DMS153 treated with DMSO at 0.1 percent for 48 hours (cell line): ENCODE results near the gene MMP17.
"Not testable (repeated sequence)": the region's sequence is repeated elsewhere in the genome, so short reads cannot be mapped to it uniquely, and the experiment has no call there.

Source experiments
- DNase-seq: peaks from one replicate; lab custom pipeline; 2025; ENCODE audit not compliant: unreplicated experiment; lab: John Stamatoyannopoulos, UW

Gene MMP17

DNA sequence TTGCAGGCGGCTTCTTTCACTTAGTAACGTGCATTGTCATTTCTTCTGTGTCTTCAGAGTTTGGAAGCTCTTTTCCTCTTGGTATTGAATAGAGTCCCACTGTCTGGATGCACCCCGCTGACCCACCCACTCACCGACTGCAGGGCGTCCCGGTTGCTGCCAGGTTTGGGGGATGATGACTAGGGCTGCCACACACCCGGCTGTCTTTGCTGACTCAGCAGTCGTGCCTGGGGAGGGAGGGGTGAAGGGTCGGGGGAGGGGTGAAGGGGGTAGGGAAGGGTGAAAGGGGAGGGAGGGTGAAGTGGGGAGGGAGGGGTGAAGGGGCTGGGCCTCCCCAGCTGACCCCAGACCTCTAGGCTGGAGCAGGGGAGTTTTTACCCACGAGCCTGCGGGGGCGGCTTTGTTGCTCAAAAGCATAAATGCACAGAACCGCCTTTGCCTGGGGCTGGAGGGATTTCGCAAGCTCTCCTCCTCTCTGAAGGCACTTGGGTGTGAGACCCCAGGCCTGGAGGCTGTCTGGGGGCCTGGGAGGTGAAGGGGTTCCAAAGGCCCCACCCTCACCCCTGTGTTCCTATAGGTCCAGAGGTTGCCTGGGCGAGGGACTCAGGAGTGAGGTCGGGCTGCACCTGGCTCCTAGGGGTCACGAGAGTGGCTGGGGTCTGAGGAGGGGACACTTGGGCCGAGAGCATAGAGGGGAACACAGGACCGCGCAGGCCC, 35.0 kb downstream of the MMP17 start:
- DNase-seq, result no peak

DNA sequence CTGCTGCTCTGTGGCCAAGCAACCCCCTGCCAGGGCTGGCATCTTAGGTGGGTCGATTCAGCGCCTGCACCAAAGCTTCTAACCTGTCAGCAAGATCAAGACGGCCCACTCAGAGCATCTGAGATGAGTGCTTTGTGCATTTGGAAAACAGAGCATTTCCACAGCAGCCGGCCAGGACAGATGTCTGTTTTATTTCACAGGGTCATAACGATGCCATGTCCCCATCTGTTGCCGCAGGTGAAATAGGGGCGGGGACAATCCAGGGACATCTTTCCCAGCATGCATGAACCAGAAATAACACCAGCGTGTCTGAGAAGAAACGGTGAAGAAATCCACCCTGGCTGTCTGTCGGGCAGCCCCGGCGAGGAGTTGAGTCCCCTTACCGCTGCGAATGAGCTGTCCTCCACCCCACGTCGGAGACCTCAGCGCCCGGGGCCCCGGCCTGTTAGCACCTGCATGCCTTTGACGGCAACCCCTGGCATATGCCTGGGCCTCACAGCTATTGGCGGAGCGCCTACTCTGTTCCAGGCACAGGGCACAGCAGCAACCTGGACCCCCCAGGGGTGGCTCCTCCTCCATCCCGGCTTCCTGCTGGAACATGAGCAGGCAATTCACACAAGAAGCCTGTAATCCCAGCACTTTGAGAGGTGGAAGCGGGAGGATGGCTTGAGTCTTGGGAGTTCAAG, 35.7 kb downstream of the MMP17 start:
- DNase-seq, result no peak

DNA sequence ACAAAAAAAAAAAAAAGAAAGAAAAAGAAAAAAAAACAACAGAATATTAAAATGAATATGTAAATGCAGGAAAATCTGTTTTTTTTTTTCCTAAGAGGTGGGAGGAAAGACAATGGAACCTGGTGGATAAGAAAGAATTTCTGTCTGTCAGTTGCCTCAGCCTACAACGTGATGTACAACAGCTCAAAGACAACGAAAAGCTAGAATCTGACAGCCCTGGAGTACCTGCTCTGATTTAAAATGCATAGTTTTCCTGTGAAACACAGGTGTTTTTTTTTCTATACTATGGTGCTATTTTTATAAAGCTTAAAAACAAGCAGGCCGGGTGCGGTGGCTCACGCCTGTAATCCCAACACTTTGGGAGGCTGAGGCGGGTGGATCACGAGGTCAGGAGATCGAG, 36.3 kb downstream of the MMP17 start:
- DNase-seq, result no peak

- DNase-seq, result no peak
Measured at GRCh38 chr12:131865180-131865875, 37.1 kb downstream of the MMP17 start.

- DNase-seq, result no peak
Measured at GRCh38 chr12:131867471-131867870, 39.3 kb downstream of the MMP17 start.

DNA sequence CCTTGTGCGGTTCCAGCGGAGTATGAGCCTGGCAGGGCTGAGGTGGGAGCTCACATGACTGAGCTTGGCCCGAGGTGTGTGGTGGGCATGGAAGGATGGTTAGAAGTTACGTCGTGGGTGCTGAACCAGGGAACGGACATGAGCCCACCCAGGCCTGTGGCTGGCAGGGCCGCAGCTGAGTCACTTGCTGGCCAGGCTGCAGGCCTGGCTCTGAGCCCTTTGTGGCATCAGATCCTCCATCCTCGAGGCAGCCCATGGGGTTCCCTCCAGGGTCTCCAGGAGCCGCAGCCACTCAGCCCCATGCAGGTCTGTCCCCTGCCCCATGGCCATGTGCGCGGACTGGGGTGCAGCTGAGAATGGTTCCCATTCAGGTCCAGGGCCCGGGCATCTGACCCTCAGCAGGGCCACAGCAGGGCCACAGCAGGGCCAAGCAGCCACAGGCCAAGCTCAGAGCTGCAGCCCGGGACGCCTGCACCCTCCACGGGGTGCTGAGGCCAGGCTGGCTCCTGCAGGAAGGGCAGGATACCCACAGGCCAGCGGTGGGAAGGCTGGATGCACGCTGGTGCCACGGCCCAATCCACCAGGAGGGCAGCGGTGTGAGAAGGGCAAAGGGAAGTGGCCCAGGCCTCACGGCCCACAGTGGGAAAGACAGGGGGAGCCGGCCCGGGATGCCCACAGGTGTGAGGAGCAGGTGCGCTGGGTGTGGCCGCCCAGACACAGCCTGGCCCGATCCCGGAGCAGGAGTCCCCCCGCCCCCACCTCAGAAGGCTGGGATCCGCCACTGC, 39.9 kb downstream of the MMP17 start:
- no peak for DNase-seq

DNA sequence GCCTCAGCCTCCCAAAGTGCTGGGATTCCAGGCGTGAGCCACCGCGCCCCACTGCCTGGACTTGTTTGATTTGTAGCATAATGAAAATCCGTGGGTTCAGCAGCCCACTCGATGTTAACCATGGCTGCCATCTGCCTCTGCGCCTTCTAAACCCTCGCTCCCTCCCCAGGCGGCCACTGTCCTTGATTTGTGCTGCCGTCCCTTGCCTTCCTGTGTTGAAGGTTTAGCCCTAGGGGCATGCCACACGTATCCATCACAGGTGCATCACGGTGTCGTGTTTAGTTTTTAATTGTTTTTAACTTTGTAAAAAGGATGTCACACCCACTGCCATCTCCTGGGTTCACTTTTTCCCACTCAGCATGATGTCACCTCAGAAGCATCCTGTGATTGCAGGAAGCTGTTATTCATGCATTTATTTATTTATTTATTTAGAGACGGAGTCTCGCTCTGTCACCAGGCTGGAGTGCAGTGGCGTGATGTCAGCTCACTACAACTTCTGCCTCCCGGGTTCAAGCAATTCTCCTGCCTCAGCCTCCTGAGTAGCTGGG, 41.8 kb downstream of the MMP17 start:
- no peak for DNase-seq

DNA sequence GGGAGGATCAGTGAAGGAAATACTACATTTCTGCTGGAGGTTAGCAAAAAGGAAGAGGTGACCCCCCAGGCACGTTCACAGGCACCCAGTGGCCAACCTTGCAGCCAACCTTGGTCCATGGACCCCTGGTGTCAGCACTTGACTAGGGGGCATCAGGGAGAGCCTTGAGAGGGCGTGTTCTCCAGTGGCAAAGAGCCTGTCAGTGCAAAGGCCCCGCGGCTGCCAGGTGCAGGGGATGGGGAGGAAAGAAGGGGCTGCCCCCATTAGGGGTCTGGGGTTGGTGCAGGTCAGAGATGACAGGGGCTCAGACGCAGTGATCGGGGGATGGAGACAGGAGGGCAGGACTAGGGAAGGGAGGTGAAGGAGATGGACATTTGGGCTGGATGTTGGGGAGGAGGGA, 43.5 kb downstream of the MMP17 start:
- no peak for DNase-seq

DNA sequence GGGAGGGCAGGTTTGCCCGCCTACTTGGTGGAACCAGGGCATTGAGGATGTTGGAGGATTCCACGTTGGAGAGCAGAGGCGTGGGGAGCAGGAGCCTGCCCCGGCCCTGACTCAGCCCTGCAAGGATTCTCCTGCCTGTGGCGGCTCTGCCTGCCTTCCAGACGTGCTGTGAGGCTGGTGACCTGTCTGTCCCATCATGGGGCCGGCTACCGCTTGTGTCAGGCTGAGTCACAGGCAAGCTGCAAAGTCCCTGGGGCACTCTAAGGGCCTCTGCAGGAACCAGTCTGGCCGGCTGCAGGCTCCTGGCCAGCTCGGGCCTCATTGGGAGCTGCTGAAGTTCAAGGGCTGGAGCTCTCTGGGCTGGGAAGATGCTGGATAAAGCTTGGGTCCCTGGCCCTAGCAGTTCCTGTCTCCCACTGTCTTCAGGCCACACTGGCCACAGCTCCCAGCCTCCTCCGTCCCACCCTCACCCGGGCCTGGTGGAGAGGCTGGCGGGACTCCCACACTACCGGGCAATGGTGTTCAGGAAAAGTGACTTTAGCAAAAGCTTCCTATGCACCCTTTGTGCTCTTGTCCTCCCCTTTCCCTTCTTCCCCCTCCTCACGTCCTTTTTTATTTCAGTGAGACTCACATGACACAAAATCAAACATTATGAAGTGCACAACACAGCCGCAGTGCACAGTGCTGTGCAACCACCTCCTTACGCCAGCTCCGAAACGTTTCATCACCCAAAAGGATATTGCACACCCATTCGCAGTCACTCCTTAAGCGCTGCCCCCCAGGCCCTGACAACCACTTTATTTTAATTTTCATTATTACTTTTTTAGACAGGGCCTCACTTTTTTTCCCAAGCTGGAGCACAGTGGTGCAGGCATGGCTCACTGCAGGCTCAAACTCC, 44.2 kb downstream of the MMP17 start:
- DNase-seq, result no peak

GRCh38 chr12:131873293-131873692, 45.1 kb downstream of the MMP17 start:
- DNase-seq, result no peak

DNA sequence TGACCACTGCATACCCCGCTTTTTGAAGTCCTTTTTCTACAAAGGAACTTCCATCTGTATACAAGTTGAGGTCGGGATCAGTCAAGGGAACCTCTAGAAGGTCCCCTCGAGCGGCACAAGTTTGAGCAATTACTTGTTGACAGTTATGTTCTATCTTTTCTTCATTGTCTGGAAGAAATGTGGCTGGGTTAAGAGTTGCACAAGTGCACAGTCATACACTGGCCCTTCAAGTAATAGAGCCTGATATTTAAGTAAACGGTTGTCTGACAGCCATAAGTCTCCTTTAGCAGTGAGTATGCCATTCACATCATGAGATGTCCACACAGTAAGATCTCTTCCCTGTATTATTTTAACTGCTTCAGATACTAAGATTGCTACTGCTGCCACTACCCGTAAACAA, 46.8 kb downstream of the MMP17 start:
- not testable (repeated sequence) for DNase-seq

- not testable (repeated sequence) for DNase-seq
Measured at GRCh38 chr12:131877216-131877615, 49.0 kb downstream of the MMP17 start.

GRCh38 chr12:131878436-131878835, 50.2 kb downstream of the MMP17 start:
- DNase-seq, result not testable (repeated sequence)

DNA sequence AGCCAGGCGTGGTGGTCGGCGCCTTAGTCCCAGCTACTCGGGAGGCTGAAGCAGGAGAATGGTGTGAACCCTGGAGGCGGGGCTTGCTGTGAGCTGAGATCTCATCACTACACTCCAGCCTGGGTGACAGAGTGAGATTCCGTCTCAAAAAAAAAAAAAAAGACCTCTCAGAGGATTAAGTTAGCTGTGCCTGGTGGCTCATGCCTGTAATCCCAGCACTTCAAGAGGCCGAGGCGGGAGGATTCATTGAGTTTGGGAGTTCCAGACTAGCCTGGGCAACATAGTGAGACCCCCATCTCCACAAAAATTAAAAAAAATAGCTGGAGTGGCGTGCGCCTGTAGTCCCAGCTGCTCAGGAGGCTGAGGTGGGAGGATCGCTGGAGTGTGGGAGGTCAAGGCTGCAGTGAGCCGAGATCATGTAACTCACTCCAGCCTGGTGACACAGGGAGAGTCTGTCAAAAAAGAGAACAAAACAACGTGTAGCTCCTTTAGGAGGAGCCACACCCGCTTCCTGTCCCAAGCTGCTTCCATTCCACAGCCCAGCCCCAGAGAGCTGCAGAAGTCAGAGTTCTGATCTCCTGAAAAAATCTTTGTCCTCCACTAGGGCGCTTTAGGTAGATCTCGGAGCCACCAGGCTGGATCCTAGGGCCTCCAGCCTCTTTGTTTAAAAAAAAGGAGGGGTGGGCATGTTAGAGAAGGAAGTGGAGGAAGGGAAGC, 54.8 kb downstream of the MMP17 start:
- DNase-seq, result no peak

DNA sequence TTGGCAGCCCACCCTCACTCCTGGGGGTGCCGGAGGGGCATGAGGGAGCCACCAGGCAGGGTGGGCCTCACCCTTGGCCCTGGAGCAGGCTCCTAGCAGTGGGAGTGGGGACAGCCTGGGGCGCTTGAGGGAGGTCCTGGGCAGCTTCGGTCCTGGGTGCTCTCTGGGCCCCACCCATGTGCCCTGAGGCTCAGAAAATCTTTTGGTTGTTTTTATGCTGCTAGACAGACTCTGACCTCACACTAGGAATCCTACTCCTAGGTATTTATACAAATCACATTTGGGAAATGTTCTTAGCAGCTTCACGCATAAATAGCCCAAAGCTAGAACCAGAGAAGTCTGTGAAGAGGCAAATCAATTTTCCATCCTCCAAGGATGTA, 55.3 kb downstream of the MMP17 start:
- DNase-seq, result no peak

GRCh38 chr12:131885076-131885475, 56.9 kb downstream of the MMP17 start:
- DNase-seq, result not testable (repeated sequence)

GRCh38 chr12:131885543-131886057, 57.4 kb downstream of the MMP17 start:
- DNase-seq, result no peak

DNA sequence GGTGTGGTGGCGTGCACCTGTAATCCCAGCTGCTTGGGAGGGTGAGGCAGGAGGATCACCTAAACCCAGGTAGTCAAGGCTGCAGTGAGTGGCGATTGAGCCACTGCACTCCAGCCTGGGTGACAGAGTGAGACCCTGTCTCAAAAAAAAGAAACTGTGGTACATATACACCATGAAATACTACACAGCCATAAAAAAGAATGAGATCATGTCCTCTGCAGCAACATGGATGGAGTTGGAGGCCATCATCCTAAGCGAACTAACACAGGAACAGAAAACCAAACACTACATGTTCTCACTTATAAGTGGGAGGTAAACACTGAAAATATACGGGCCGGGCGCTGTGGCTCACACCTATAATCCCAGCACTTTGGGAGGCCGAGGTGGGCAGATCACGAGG, 63.5 kb downstream of the MMP17 start:
- DNase-seq, result not testable (repeated sequence)
